ENCODE results near the gene CDKL4.
"Not testable (repeated sequence)": the region's sequence is repeated elsewhere in the genome, so short reads cannot be mapped to it uniquely, and the experiment has no call there.

Gene CDKL4
- total RNA-seq = 0.48 to 0.49 reads per million in 2 donors

DNA sequence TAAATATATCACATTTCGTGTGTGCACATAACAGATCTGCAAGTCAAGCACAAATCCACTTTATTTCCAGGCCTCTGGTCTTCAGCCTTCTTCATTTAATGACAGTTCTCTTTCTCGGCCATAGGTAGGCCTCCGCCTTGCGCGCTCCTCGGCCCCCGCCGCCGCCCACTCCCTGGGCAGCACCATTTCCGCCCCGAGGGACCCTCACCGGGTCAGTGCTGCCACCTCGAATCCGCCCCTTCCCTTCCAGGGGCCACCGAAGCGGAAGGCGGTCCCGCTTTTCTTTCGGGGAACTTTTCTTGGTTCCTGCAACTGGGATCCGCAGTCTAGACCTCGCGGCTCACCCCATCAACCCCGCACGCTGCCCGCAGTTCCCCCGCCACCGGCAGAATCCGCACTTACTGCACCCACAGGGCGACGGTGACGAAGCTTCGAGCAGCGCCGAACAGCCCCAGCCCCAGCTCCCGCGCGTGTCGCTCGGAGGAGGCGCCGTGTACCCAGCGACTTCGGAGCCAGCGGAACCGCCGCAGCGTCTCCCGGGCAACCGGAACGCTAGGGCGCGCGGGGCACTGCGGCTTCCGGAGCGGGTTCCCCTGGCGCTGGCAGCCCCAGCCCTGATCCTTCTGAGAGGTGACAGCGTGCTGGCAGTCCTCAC is at the start of gene CDKL4:
Gene CDKL4, minus strand, starts transcription at position 502 of the 655 bp plus-strand sequence.
- DNase-seq = peak; percentile 21

DNA sequence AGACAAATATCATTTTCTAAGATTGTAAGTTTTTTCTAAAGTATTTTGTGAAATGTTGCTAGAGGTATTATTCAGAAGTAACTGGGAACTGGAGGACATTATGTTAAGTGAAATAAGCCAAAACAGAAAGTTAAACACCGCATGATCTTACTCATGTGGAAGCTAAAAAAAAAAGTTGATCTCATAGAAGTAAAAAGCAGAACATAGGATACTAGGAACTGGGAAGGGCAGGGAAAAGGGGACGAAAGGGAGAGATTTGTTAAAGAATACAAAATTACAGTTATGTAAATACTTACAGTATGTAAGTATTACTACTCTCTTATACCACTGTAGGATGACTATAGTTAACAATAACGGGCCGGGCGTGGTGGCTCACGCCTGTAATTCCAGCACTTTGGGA is 46.7 kb upstream of the CDKL4 start:
- no peak for DNase-seq

DNA sequence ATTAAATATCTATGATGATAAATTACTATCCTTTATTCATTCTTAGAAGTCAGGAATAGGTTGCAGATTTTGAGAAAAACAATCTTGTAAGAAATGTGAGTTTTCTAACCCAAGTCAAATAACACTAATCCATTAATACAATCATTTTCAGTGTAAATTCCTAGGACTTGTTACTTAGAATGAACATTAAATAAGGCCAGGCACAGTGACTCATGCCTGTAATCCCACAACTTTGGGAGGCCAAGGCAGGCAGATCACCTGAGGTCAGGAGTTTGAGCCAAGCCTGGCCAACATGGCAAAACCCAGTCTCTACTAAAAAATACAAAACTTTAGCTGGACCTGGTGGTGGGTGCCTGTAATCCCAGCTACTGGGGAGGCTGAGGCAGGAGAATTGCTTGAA is 45.8 kb upstream of the CDKL4 start:
- no peak for DNase-seq

DNA sequence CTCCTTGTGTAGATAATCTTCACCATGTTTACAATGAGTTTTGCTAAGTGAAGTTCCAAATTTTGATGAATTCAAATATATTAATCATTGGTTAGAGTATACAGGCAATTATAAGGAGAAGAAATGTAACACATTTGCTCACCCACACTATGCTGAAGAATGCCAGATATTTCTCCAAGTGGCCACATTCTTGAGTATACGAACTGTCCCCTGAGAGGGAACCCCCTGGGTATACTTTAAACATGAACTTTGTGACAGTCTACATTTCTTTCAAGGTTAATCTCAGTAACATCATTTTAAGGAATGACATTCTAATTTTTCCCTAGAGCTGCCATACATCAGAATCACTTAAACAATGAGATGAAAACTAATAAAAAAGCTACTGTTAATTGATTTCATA is 39.8 kb upstream of the CDKL4 start:
- no peak for DNase-seq

DNA sequence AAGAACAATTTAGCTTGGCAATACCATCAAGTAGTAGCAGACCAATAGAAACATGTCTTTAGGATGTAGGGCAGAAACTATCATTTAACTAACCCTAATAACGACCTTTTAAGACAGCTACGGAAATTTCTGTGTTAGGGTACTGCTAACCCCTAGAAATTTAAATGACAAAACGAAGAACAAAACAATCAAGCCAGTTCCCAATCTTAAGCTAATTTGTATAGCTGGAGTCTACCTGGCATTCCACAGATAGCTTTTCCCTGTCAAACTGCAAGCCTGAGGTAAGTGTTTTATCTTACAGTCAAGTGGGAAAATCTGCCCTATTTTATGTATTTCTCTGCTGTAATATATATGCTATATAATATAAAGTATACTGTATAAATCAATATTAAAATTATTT is 37.6 kb upstream of the CDKL4 start:
- no peak for DNase-seq

DNA sequence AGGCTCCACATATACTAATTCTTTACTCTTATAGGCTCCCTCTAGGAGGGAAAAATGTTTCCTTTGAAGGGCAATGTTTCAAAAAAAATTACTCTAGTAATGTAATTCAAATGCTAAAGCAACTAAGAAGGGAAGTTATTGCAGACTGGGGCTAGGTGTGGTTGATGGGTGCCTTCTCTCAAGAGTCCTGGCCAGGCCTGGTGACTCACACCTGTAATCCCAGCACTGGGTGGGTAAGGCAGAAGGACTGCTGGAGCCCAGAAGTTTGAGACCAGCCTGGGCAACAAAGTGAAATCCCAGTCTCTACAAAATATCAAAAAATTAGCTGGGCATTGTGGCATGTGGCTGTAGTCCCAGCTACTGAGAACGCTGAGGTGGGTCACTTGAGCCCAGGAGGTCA is 31.2 kb upstream of the CDKL4 start:
- DNase-seq = no peak

DNA sequence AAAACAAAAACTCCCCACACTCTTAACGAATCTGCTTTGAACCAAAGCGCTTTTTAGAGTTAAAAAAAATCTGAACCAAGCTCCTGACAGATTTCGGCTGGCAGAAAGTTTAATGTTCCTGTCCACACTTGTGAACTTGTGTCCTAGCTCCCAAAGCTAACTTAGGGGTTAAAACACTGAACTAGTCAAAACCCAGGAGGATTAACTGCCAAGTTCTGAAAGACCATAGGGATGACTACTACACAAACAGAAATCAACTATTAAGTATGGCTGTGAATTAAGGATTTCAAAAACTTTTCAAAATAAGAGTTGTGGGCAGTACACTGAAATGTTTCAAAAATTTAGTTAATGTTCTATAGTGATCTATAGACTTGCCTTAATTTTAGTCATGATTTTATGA is 26.2 kb upstream of the CDKL4 start:
- no peak for DNase-seq

DNA sequence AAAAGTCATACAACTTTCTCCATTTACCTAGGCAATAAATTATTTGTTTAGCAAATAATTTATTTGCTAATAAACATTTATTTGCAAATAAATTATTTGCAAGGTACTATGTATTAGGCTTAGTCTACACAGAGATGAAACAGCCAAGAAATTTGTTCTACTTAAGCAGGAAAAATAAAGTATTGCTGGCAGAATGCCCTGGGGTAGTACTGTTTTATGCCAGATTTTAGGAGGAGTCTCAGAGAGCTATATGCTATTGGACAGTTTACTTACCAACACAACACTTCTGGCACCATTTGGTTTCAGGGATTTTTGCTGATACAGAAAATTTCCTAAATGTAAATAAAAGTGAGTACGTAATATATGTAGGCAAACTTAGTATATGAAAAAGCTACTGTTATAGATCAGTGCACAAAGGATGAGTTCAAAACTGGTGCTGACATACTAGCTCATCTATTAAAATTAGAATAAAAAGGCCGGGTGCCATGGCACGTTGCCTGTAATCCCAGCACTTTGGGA is 23.2 kb upstream of the CDKL4 start:
- DNase-seq = no peak

DNA sequence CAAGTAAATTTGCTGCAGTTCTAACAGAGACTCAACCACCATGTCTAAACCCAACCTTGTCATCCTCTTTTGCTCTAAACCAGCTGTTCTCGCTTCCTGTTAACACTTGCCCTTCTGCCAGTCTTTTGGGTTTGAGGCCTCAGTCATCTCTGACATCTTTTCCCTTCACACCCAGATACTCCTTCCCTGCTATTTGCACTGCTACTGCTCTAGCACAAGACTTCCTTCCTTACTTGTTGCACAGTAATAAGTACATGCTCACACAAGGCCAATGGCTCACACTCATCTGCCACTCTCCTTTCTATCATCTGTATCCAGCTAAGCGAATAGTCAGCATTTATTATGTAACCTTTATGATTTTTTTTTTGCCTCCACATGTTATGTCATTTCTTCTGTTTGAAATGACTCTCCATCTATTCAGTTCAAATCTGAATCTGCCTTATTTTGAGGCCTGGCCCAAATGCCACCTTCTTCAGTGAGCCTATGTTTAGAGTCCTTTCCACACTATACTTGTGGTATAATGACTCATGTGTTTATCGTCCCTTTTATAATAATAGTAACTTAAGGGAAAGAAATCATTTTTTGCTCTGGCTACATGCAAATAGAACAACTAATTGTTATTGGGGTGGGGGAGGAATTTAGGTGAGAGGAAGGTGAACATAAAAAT is 22.5 kb upstream of the CDKL4 start:
- DNase-seq = no peak

DNA sequence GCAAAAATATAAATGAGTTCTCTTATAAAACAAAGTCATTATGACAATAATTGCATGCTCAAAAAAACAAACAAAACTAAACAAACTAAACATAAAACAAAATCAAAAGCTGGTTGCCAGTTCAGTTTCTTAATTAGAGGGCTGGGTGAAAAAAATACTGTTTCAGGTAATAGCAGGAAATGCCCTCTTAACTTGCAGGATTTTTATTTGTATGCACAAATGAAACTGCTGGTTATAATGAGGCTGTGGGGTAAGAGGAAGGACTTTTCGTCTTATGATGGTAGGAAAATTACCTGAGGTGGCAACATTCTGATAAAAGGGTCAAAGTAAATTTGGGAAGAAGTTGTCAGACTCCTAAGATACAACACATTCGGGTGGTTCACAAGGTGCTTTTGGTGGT is 21.5 kb upstream of the CDKL4 start:
- no peak for DNase-seq

DNA sequence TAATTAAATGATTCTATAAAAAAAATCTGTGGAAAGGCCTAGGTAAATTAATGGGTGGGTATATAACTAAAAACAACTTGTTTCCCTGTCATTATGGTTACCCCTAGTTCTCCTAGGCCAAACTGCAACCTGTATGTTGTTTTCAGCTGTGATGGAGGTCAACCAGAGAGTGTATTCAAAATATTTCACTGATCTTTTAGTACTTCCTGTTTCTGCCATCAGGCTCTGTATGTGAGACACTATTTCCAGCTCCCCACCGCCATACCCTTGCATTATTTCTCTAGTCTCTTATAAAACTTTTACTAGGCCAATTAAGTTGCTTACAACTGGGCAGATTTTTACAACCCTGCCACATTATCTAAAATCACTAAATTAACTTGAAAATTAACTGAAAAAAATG is 21.0 kb upstream of the CDKL4 start:
- DNase-seq = no peak

DNA sequence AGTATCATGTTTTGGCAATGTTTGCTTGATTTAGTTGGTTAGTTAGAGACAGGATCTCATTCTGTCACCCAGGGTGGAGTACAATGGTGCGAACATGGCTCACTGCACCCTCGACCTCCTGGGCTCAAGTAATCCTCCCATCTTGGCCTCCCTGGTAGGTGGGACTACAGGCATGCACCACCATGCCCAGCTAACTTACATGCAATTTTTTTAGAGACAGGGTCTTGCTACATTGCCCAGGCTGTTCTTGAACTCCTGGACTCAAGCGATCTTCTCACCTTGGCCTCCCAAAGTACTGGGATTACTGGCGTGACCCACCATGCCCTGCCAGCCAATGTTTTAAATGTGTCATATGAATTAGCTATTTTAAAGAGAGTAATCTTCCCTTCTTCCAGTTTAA is 16.3 kb upstream of the CDKL4 start:
- no peak for DNase-seq

DNA sequence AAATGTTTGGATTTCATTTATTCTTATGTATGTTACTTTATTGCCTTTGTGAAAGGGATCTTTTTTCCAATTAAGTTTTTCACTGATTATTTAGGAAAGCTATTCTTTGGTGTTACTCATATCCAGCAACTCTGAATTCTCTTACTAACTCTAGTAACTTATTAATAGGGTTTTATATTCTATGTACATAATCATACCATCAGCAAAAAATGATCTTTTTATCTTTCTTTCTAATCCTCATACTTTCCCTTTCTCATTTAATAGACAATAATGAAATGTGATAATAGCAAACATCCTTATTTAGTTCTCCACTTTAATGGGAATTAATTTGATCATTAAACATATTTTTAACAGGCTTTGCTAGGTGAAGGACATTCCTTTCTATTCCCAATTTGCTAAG is 12.3 kb upstream of the CDKL4 start:
- no peak for DNase-seq

DNA sequence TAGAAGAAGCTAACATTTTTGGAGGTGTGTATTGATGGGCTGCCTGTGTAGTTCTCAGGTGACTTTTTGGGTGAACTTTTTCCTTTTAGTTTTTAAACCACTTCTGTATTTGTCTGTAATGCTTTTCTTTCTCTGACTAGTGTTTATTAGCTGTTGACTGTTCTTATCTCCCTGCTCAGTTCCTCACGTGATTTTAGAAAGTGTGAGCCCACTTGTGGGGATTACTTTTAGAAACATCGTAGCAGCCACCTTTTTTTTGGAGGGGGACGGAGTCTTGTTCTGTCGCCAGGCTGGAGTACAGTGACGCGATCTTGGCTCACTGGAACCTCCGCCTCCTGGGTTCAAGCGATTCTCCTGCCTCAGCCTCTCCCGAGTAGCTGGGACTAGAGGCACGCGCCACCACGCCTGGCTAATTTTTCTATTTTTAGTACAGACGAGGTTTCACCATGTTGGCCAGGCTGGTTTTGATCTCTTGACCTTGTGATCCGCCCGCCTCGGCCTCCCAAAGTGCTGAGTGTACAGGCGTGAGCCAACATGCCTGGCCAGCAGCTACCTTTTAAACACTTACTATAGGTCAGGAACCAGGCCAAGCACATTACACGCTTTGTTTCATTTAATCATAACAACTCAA is 9.2 kb upstream of the CDKL4 start:
- no peak for DNase-seq

DNA sequence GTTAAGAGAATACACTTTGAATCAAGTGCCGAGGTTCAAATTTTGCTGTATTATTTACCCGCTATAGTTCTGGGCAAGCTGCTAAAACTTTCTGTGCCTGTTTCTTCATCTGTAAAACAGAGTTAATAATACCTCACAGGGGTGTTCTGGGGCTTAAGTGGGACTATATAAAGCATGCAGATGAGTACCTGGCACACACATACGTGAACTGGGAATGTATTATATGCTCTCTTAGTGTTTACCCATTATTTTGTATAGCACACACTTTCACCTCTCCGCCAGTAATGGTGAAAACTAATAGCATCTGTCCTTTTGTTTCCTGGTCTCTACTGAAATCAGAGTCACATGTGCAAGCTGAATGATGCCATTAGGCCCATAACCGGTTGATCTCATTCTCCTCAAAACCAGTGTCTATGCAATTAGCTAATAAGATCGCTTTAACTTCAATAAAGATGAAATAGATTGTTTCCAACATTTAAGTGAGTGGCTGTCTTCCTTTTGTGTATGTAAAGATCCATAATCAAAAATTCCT is 3.8 kb upstream of the CDKL4 start:
- no peak for DNase-seq

DNA sequence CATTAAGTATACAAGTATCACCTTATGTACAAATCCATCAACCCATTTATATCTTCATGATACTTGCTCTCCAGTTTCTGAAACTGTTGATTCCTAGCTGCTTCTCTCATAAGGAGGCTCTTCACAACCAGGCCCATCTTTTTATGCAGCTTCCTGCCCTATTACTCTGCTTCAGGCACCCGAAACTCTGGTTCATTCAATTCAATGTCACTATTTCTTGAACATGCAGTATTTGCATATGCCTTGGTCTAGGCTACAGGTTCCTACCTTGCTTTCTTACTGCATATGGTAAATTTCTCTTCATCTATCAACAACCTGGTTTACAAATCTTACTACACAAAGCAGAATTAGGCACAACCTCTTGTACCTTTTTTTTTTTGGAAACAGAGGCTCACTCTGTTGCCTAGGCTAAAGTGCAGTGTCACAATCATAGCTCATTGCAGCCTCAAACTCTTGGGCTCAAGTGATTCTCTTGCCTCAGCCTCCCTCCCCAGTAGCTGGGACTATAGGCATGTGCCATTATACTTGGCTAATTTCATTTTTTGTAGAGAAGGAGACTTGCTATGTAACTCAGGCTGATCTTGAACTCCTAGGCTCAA is 2.7 kb upstream of the CDKL4 start:
- DNase-seq = no peak

DNA sequence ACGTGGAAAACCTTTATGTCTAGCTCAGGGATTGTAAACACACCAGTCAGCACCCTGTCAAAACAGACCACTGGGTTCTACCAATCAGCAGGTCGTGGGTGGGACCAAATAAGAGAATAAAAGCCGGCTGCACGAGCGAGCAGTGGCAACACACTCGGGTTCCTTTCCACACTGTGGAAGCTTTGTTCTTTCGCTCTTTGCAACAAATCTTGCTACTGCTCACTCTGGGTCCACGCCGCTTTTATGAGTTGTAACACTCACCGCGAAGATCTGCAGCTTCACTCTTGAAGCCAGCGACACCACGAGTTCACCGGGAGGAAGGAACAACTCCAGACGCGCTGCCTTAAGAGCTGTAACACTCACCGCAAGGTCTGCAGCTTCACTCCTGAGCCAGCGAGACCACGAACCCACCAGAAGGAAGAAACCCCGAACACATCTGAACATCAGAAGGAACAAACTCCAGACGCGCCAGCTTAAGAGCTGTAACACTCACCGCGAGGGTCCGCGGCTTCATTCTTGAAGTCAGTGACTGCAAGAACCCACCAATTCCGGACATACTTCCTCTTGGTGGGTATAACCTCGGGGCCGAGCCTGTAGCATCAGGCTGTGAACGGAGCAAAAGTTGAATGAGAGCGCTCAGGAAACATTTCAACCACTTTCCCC is 1.3 kb upstream of the CDKL4 start:
- not testable (repeated sequence) for DNase-seq

DNA sequence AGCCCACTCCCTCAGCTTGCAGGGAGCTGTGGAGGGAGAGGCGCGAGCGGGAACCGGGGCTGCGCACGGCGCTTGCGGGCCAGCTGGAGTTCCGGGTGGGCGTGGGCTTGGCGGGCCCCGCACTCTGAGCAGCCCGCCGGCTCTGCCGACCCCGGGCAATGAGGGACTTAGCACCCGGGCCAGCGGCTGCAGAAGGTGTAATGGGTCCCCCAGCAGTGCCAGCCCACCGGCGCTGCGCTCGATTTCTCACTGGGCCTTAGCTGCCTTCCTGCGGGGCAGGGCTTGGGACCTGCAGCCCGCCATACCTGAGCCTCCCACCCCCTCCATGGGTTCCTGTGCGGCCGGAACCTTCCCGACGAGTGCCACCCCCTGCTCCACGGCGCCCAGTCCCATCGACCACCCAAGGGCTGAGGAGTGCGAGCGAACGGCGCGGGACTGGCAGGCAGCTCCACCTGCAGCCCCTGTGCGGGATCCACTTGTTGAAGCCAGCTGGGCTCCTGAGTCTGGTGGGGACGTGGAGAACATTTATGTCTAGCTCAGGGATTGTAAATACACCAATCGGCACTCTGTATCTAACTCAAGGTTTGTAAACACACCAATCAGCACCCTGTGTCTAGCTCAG is 582 bp upstream of the CDKL4 start:
- not testable (repeated sequence) for DNase-seq

DNA sequence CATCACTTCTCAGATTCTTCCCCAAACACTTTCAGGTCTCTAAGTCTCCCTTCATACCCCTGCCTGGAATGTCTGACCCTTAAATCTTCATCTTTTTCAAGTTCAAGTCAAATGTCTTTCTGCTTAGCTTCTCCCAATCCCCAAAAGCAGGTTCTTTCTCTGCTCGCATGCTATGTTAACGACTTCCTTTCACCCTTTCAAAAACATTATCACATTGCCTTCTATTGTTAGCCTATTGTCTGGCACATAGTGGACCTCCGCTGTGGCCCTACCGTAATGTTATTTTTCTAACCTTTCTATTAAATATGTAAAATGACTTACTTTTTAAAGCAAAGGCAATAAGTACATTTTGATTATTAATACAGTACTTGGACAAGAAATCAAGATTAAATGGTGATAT is 2.2 kb downstream of the CDKL4 start:
- DNase-seq = no peak

DNA sequence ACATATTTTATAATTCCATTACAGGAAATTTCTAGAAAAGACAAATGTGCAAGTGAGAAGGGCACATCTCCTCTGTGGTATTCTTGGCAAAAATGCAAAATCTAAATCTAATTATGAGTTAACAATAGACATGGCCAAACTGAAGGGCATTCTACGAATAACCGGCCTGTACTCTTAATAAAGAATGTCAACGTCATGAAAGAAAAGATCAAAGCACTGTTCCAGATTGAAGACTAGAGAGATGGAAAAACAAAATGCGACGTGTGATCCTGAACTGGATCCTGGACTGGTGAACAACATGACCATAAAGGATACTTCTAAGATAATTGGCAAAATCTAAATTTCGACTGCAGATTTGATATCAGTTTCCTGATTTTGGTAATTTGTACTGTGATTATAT is 3.0 kb downstream of the CDKL4 start:
- DNase-seq = no peak

DNA sequence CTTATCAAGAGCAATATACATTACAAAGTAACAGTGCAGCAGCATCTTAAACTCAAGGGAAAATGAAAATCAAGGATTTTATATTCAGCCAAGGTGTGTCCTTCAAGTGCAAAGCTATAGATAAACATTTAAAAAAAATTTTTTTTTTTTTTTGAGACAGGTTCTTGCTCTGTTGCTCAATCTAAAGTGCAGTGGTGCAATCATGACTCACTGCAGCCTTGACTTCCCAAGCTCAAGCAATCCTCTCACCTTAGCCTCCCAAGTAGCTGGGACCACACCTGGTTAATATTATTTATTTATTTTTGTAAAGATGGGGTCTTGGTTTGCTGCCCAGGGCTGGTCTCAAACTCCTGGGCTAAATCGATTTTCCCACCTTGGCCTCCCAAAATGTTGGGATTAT is 9.0 kb downstream of the CDKL4 start:
- no peak for DNase-seq

DNA sequence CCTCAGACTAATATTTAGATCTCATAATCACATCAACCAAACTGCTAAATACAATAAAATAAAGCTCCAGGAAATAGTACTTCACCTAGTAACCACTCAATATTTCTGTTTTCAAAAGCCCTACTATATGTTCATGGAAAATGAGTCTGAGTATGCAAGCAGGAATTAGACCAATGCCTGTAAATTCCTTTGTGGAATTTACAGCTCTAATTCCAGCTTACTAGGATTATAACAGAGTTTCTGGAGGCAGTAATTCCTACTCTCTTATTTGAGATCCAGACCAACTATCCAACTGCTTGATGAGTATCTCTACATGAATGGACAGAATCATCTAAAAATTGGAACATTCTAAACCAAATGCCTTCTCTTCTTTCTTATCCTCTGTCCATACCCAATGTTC is 11.6 kb downstream of the CDKL4 start:
- DNase-seq = no peak

Data from T-helper 9 cell (primary cell).